GM19395 (cell line): ENCODE measurements around the gene ADCY2.
A peak's percentile ranks its signal among the peaks of the same experiment; 100 is the strongest.

Experiments used
- ATAC-seq: cut with Tn5 transposase; IDR thresholded peaks from one replicate; pipeline ENCODE4 v1.9.1; 2021; ENCODE audit warnings: mild to moderate bottlenecking, moderate library complexity; ENCODE audit not compliant: unreplicated experiment

Gene ADCY2

DNA sequence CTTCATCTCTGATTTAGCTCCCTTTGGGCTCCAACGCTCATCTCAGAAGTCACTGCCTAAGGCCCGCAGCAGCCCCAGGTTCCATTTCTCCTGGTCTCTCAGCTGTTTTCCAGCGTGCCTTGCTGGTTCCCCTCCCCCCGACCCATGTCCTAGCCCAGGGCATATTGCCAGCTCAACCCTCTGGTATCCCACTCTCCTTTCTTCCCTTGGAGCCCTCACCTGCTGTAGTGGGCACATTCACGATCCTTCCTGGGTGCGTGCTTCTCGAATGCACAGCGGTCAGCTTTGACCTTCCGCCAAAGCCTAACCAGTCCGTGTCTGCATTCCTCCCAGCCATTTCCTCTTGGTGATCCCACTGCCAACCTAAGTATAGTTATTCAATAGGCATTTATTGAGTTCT, 418.9 kb downstream of the ADCY2 start:
- ATAC-seq: no peak

- peak; percentile 92 for ATAC-seq
Observed at GRCh38 chr5:7815892-7816534, 420.1 kb downstream of the ADCY2 start.

DNA sequence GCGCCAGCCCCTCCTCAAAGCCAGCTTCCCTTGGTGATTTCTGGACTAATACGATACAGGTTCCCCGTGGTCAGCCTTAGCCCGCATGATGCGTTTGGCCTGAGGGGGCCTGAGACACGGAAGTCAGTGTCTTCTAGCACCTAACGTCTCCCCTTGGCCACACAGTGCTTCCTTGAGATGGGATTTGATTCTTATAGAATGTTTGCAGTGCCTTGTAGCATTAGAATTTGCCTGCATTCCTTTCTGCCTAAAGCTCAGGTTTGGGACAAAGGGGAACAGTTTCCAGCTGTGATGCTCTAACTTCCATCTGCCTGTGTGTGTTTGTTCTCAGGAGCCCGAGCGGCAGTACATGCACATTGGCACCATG, 420.6 kb downstream of the ADCY2 start:
- peak; percentile 11 for ATAC-seq

GRCh38 chr5:7822449-7822848, 426.5 kb downstream of the ADCY2 start:
- ATAC-seq: no peak

DNA sequence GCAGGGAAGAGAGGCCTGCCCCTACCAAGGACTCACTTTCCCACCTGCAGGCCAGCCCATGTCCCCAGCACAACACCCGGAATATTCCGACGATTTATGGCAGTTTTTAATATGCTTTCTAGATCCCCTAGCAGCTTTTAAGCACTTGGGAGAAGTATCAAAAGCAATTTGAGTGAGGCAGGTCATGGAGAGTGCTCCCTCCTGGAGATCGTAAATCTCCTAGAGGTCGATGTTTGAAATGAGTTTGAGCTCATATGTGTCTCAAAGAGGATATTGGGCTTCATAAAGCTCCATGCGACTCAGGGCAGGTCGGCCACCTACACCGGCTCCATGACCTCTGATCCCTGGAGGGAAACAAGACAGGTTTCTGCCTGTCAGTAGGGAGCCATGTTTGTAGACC, 427.7 kb downstream of the ADCY2 start:
- no peak for ATAC-seq

DNA sequence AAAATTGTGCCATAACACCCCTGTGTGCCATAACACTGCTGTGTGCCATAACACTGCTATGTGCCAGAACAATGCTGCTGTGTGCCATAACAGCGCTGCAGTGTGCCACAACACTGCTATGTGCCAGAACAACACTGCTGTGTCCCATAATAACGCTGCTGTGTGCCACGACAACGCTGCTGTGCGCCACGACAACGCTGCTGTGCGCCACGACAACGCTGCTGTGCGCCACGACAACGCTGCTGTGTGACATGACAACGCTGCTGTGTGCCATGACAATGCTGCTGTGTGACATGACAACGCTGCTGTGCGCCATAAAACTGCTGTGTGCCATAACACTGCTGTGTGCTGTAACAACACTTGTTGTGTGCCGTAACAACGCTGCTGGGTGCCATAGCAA, 429.1 kb downstream of the ADCY2 start:
- ATAC-seq: no peak

DNA sequence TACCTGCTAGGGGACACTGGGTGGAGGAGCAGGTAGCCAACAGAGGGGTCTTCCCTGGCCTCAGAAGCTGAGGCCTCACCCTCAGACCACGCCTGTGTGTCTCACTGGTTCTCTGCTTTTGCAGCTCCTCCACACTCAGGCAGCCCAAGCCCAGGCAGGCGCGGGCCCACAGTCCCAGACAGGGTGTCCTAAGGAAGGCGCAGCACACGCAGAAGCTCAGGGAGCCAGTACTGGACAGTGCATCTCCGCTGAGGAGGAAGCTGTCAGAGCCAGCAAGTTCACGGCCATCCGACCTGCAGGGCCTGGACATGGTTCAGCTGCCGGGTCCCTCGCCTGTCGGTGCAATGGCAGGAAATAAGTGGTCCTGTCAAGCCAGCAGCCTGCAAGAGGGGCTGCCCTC, 429.7 kb downstream of the ADCY2 start:
- no peak for ATAC-seq

- ATAC-seq: no peak
Observed at GRCh38 chr5:7827610-7828009, 431.7 kb downstream of the ADCY2 start.

- no peak for ATAC-seq
Observed at GRCh38 chr5:7828269-7828668, 432.3 kb downstream of the ADCY2 start.

- no peak for ATAC-seq
Observed at GRCh38 chr5:7834982-7835381, 439.0 kb downstream of the ADCY2 start.

DNA sequence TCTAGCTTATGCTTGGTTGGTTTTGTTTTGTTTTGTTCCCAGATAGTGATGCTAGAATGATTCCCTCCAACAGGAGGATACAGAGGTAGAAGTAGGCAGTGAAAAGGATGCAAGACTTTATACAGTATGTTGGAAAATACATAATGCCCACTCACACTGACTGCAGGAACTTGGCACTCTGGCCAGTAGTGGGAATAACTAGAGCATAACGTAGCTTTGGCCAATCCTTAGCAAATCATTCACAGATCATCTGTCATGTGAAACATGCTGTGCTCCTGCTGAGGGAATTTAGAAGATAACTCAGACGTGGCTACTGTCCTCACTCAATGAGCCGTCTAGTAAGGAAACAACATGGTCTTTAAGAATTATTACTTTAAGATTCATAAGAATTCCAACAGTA, 441.5 kb downstream of the ADCY2 start:
- ATAC-seq: no peak

DNA sequence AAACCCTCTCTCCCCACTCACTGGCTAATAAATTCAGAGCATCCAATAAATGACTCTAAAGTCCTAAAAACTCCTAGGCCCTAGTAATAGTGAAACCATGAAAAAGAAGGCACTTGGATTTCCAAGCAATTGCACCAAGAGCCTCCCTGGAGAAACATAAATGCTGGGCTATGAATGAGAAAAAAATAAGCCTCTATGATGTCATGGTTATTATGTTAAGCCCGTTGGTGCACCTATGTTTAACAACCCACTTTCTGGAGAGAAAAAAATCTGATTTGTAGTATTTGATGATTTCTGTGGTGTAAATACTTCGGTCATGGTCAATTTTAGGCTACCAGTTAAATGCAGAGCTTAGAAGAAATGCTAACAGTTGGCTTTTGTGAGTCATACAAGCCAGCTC, 446.6 kb downstream of the ADCY2 start:
- ATAC-seq: no peak

DNA sequence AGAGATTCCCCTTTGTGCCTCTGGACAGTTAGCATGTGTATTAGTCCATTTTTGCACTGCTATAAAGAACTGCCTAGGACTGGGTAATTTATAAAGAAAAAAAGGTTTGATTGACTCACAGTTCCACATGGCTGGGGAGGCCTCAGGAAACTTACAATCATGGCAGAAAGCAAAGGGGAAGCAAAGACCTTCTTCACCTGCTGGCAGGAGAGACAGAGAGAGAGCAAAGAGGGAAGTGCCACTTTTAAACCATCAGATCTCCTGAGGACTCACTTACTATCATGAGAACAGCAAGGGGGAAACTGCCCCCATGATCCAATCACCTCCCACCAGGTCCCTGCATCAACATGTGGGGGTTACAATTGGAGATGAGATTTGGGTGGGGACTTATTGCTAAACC, 449.0 kb downstream of the ADCY2 start:
- no peak for ATAC-seq

DNA sequence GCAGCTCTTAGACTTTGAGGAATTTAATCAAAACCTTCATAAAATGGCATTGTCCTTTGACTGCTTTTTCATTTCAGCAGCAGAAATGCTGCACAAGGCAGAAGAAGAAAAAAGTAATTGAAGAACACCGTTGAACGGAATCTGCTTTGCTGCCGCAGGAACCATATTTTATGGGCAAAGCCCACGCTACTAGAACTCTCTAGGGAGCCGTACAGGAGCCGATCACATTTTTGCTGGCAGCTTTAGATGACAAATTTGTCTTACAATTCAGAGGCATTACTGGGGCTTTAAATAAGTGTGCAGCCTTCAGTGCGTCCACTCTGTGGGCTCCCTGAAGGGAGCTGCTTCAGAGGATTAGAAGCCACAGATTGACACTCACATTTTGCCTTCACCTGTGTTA, 449.6 kb downstream of the ADCY2 start:
- no peak for ATAC-seq

GRCh38 chr5:7846327-7846726, 450.4 kb downstream of the ADCY2 start:
- ATAC-seq: no peak

- no peak for ATAC-seq
Observed at GRCh38 chr5:7848296-7848695, 452.4 kb downstream of the ADCY2 start.

- no peak for ATAC-seq
Observed at GRCh38 chr5:7849681-7850394, 453.9 kb downstream of the ADCY2 start.

- no peak for ATAC-seq
Observed at GRCh38 chr5:7850395-7851239, 454.7 kb downstream of the ADCY2 start, which contains the start of gene CFAP90. Gene CFAP90 (minus strand): TSS chr5:7851133. CDS start chr5:7851021, 112 bp downstream.

GRCh38 chr5:7851240-7851592, 455.3 kb downstream of the ADCY2 start:
- ATAC-seq: no peak

DNA sequence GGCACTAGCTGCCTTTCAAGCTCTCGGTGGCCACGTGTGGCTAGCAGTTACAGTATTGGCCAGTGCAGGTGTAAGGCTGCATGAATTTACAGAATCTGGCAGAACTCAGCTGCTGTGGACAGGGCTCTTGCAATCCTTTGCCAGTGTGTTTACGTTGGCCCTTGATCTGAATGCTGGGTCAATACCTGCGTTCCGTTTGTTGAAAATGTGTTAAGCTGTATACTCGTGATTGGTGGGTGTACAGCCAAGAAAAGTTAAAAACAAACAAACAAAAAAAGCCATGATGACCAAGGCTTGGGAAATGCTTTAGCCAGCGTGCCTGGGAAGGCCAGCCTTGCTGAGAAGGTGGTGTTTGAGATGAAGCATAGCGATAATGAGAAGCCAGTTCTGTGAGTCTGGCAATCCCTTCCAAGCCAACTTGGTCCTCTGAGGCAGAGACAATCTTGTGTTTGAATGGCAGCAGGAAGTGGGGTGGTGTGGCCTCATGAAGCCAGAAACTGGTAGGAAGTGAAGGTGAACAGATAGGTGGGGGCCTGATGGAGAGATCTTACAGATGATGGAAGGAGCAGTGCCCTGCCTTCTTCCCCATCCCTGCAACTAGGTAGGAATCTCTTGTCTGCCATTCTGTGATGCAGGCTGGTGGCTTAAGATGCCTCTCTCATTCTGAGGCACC, 455.8 kb downstream of the ADCY2 start:
- no peak for ATAC-seq

DNA sequence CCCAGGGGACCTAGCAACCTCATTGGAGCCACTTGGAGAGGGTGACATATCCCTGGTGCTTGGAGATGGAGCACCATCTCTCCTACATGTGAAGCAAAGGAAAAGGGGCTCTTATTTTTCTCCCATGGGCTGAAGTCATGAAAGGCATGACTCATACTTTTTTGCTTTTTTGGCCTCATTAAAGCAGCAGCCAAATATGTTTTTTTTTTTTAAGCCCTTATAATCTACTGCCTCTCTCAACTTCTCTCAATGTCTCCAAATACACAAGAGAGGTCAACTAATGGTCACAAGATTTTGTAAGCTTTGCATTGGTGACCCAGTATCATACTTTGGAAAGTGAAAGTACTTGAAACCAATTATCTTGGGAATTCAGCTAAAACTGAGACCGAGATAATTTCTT, 456.6 kb downstream of the ADCY2 start:
- no peak for ATAC-seq
